NCI-H128 (cell line): ENCODE measurements around the gene MS4A4E.
"Not testable (repeated sequence)": the region's sequence is repeated elsewhere in the genome, so short reads cannot be mapped to it uniquely, and the experiment has no call there.

Source experiments
- DNase-seq: peaks from one replicate; lab custom pipeline; 2025; ENCODE audit not compliant: unreplicated experiment; lab: John Stamatoyannopoulos, UW

The MS4A4E gene

GRCh38 chr11:60221692-60222091, 21.2 kb downstream of the MS4A4E start:
- DNase-seq = no peak

GRCh38 chr11:60221181-60221580, 21.8 kb downstream of the MS4A4E start:
- no peak for DNase-seq

- DNase-seq = no peak
Observed at GRCh38 chr11:60214386-60214785, 28.6 kb downstream of the MS4A4E start.

- DNase-seq = no peak
Observed at GRCh38 chr11:60211206-60211605, 31.7 kb downstream of the MS4A4E start.

- DNase-seq = no peak
Observed at GRCh38 chr11:60209977-60210376, 33.0 kb downstream of the MS4A4E start.

GRCh38 chr11:60208951-60209350, 34.0 kb downstream of the MS4A4E start:
- no peak for DNase-seq

- no peak for DNase-seq
Observed at GRCh38 chr11:60208146-60208895, 34.6 kb downstream of the MS4A4E start.

- DNase-seq = no peak
Observed at GRCh38 chr11:60206616-60207015, 36.3 kb downstream of the MS4A4E start.

- no peak for DNase-seq
Observed at GRCh38 chr11:60204922-60205321, 38.0 kb downstream of the MS4A4E start.

- not testable (repeated sequence) for DNase-seq
Observed at GRCh38 chr11:60201334-60201733, 41.6 kb downstream of the MS4A4E start.

GRCh38 chr11:60197442-60197841, 45.5 kb downstream of the MS4A4E start:
- no peak for DNase-seq

GRCh38 chr11:60195923-60196368, 47.0 kb downstream of the MS4A4E start:
- DNase-seq = no peak

GRCh38 chr11:60194511-60194910, 48.4 kb downstream of the MS4A4E start:
- DNase-seq = no peak

GRCh38 chr11:60193687-60194433, 49.1 kb downstream of the MS4A4E start:
- no peak for DNase-seq

- not testable (repeated sequence) for DNase-seq
Observed at GRCh38 chr11:60192564-60192963, 50.4 kb downstream of the MS4A4E start.

GRCh38 chr11:60188481-60188880, 54.5 kb downstream of the MS4A4E start:
- not testable (repeated sequence) for DNase-seq

- DNase-seq = not testable (repeated sequence)
Observed at GRCh38 chr11:60186128-60186527, 56.8 kb downstream of the MS4A4E start.

- not testable (repeated sequence) for DNase-seq
Observed at GRCh38 chr11:60185512-60185827, 57.5 kb downstream of the MS4A4E start.

GRCh38 chr11:60184824-60185511, 58.0 kb downstream of the MS4A4E start:
- no peak for DNase-seq

GRCh38 chr11:60183591-60184205, 59.2 kb downstream of the MS4A4E start:
- DNase-seq = no peak

- no peak for DNase-seq
Observed at GRCh38 chr11:60182541-60183330, 60.2 kb downstream of the MS4A4E start, which contains the start of gene MS4A6A. TSS of gene MS4A6A (minus strand) at chr11:60183083. CDS start at chr11:60181727, 1,356 bp downstream.
